Spleen (tissue), 11 donors: ENCODE measurements around the gene GPATCH2. TPM values are rescaled to one million over a fixed set of nuclear protein-coding genes. Genes with fewer than 3 reads are reported as not detected.

ENCODE experiments used
- DNase-seq: peaks from one replicate; pipeline ENCODE4 v3.0.0-alpha.2; 2020
- H3K27ac ChIP-seq, 8 donors: fragments of 200-600 bp; sonication (generic) in 7 of 8; 1 replicate in 4 of 8; 2 replicates in 4 of 8; pipeline versions ENCODE4 v1.5.0 to v1.8.0; 2016 to 2021; ENCODE audit warnings: inconsistent platforms in 4 of 8, mild to moderate bottlenecking in 4 of 8, moderate library complexity in 1 of 8
- H3K27me3 ChIP-seq, 7 donors: fragments of 200-600 bp; sonication (generic) in 6 of 7; replicated peaks in 1 of 7; 1 replicate in 4 of 7; 2 replicates in 3 of 7; pipeline versions ENCODE4 v1.5.0 to v1.8.0; 2016 to 2021; ENCODE audit warnings: inconsistent platforms in 3 of 7, mild to moderate bottlenecking in 1 of 7
- H3K36me3 ChIP-seq, 6 donors: fragments of 200-600 bp; sonication (generic) in 5 of 6; 1 replicate in 4 of 6; 2 replicates in 2 of 6; pipeline versions ENCODE4 v1.5.0 to v1.8.0; 2016 to 2021; ENCODE audit warnings: inconsistent platforms in 2 of 6
- H3K4me1 ChIP-seq, 6 donors: fragments of 200-600 bp; sonication (generic) in 5 of 6; 1 replicate in 3 of 6; 2 replicates in 3 of 6; pipeline versions ENCODE4 v1.5.0 to v1.8.0; 2016 to 2021; ENCODE audit warnings: inconsistent platforms in 3 of 6
- H3K4me3 ChIP-seq, 8 donors: fragments of 200-600 bp; sonication (generic) in 7 of 8; 1 replicate in 4 of 8; 2 replicates in 4 of 8; pipeline versions ENCODE4 v1.5.0 to v1.8.0; 2016 to 2021; ENCODE audit warnings: inconsistent platforms in 4 of 8, mild to moderate bottlenecking in 4 of 8, moderate library complexity in 2 of 8
- H3K9me3 ChIP-seq, 8 donors: fragments of 200-600 bp; sonication (generic) in 7 of 8; 1 replicate in 4 of 8; 2 replicates in 4 of 8; pipeline versions ENCODE4 v1.5.0 to v1.8.0; 2016 to 2021; ENCODE audit warnings: inconsistent platforms in 4 of 8
- CTCF ChIP-seq, 11 experiments: fragments of 200-600 bp in 7 of 11; fragments of 450-650 bp in 4 of 11; sonication (generic) in 4 of 11; IDR thresholded peaks in 8 of 11; conservative IDR thresholded peaks in 3 of 11; 1 replicate in 7 of 11; 2 replicates in 4 of 11; pipeline versions ENCODE4 v1.4.0 to v1.8.0; 2016 to 2021; ENCODE audit warnings: antibody characterized with exemption in 11 of 11, inconsistent platforms in 4 of 11, mild to moderate bottlenecking in 1 of 11
- POLR2A ChIP-seq, 3 donors: fragments of 450-650 bp; IDR thresholded peaks; one replicate each; pipeline ENCODE4 v1.5.1; 2017; ENCODE audit warnings: antibody characterized with exemption in 3 of 3, mild to moderate bottlenecking in 1 of 3
- POLR2AphosphoS5 ChIP-seq, 3 donors: sonication (generic); formaldehyde crosslinking; IDR thresholded peaks; one replicate each; pipeline ENCODE4 v1.5.1; 2017; ENCODE audit warnings: antibody characterized with exemption in 3 of 3
- WGBS, 5 donors: extraction: QIAGEN DNeasy Blood & Tissue Kit in 3 of 5; methylation state at CpG; one replicate each; pipeline versions ENCODE4 v1.1.5 to v1.1.7; 2013 to 2018; 5-methylcytosine and 5-hydroxymethylcytosine counted together
- intact Hi-C: fragments of 100-400 bp; cut with DNase I; formaldehyde crosslinking; loops from one replicate; pipeline ENCODE4 v1.15.0; 2023; ENCODE audit warnings: low total_unique reads
- polyA plus RNA-seq, 3 donors: library from polyadenylated mRNA; stranded (reverse); fragments of 200-250 nt; gene quantifications; one replicate each; pipeline ENCODE4 v1.2.1, GENCODE V29; 2013
- total RNA-seq, 7 donors: library from RNA; depleted of rRNA in 3 of 7; stranded (reverse); fragments of >200 nt in 3 of 7; fragmentation: NEBNext Ultra II Directional in 4 of 7; extraction: Animal tissue kit (Norgen Biotek cat#: 25700) in 4 of 7; gene quantifications; one replicate each; pipeline versions ENCODE4 v1.1.0 to v1.2.1, GENCODE V29; 2016 to 2021
- donor health status: healthy with polysubstance abuse.
- donor health status: DM: no; HTN: no; CAD: no; lungs with moderate emphysema.
- donor health status: DM: no; HTN: no; CAD: no.
- donor health status: Bipolar disorder and iron deficiency.
- donor health status: healthy.
- donor health status: DM: no; HTN: no; CAD: no.
- donor health status: DM: yes; HTN: yes; CAD: no.

Gene GPATCH2
- total and polyA plus RNA-seq, 10 donors: 2.7 to 24.2 (median 17.7) TPM

GRCh38 chr1:217521317-217521716, 109.6 kb downstream of the GPATCH2 start:
- Histone ChIP-seq H3K36me3 (peaks cover 0 to 3% (median 0%) of the 10 kb centered on the region in 6 donors), H3K27ac (no peak overlapping the region), H3K4me1 (peaks cover 0 to 4% (median 0%) of the 10 kb centered on the region in 6 donors), H3K4me3 (no peak overlapping the region), H3K9me3 (no peaks in the 10 kb centered on the region), H3K27me3 (no peaks in the 10 kb centered on the region)
- no peak for DNase-seq
- intact Hi-C loops: no loop called here
- no peak for TF ChIP-seq POLR2A (IDR thresholded peaks at IDR 0.05)
- TF ChIP-seq CTCF (IDR thresholded peaks at IDR 0.05 in 8 of 11, conservative IDR thresholded peaks at IDR 0.05 in 3 of 11): no peak
- no peak for TF ChIP-seq POLR2AphosphoS5 (IDR thresholded peaks at IDR 0.05)
- WGBS, 5 donors: 90 to 97% (median 94%) methylated on average over 4 of the region's 4 CpGs

- intact Hi-C loops: no loop called here
- Histone ChIP-seq H3K9me3 (no peaks in the 10 kb centered on the region), H3K27ac (no peak overlapping the region), H3K4me3 (no peak overlapping the region), H3K4me1 (no peaks in the 10 kb centered on the region), H3K27me3 (no peaks in the 10 kb centered on the region), H3K36me3 (peaks cover 0 to 14% (median 0%) of the 10 kb centered on the region in 6 donors)
- no peak for TF ChIP-seq CTCF (IDR thresholded peaks at IDR 0.05 in 8 of 11, conservative IDR thresholded peaks at IDR 0.05 in 3 of 11)
- no peak for DNase-seq
- 89 to 95% (median 93%) methylated on average over 2 of the region's 2 CpGs for WGBS, 5 donors
These were observed 124.0 kb downstream of the GPATCH2 start for GRCh38 chr1:217506878-217507277.

- WGBS, 5 donors: 90 to 96% (median 95%) methylated on average over 5 of the region's 5 CpGs
- no peak for DNase-seq
- Histone ChIP-seq H3K36me3 (peaks cover 0 to 17% (median 7%) of the 10 kb centered on the region in 6 donors), H3K9me3 (no peaks in the 10 kb centered on the region), H3K27ac (no peak overlapping the region), H3K4me3 (no peak overlapping the region), H3K4me1 (no peaks in the 10 kb centered on the region), H3K27me3 (no peaks in the 10 kb centered on the region)
- TF ChIP-seq POLR2AphosphoS5 (IDR thresholded peaks at IDR 0.05) (no peak), CTCF (IDR thresholded peaks at IDR 0.05 in 8 of 11, conservative IDR thresholded peaks at IDR 0.05 in 3 of 11) (no peak), POLR2A (IDR thresholded peaks at IDR 0.05) (no peak)
- intact Hi-C loops: no loop called here
These were observed 132.7 kb downstream of the GPATCH2 start for GRCh38 chr1:217498209-217498608.

GRCh38 chr1:217495249-217495648, 135.6 kb downstream of the GPATCH2 start:
- H3K36me3 ChIP-seq: peaks cover 0 to 35% (median 7%) of the 10 kb centered on the region in 6 donors
- H3K4me3 ChIP-seq: no peak overlapping the region
- no peak for DNase-seq
- no peaks in the 10 kb centered on the region for H3K27me3 ChIP-seq
- no peak for TF ChIP-seq POLR2AphosphoS5 (IDR thresholded peaks at IDR 0.05)
- intact Hi-C loops: no loop called here
- H3K9me3 ChIP-seq: no peaks in the 10 kb centered on the region
- no peak overlapping the region for H3K27ac ChIP-seq
- H3K4me1 ChIP-seq: no peaks in the 10 kb centered on the region

- intact Hi-C loops: no loop called here
- H3K4me1 ChIP-seq: no peaks in the 10 kb centered on the region
- H3K9me3 ChIP-seq: no peaks in the 10 kb centered on the region
- WGBS, 5 donors: 64 to 89% (median 81%) methylated on average over 2 of the region's 2 CpGs
- no peak overlapping the region for H3K27ac ChIP-seq
- peaks cover 0 to 40% (median 7%) of the 10 kb centered on the region in 6 donors for H3K36me3 ChIP-seq
- no peak overlapping the region for H3K4me3 ChIP-seq
- no peak for TF ChIP-seq POLR2AphosphoS5 (IDR thresholded peaks at IDR 0.05)
- TF ChIP-seq POLR2A (IDR thresholded peaks at IDR 0.05): no peak
- no peak for TF ChIP-seq CTCF (IDR thresholded peaks at IDR 0.05 in 8 of 11, conservative IDR thresholded peaks at IDR 0.05 in 3 of 11)
- H3K27me3 ChIP-seq: no peaks in the 10 kb centered on the region
- no peak for DNase-seq
These were observed 136.1 kb downstream of the GPATCH2 start for GRCh38 chr1:217494767-217495166.
